ENCODE measurements around the gene RNPEPL1.
A peak's percentile ranks its signal among the peaks of the same experiment; 100 is the strongest.

The RNPEPL1 gene

DNA sequence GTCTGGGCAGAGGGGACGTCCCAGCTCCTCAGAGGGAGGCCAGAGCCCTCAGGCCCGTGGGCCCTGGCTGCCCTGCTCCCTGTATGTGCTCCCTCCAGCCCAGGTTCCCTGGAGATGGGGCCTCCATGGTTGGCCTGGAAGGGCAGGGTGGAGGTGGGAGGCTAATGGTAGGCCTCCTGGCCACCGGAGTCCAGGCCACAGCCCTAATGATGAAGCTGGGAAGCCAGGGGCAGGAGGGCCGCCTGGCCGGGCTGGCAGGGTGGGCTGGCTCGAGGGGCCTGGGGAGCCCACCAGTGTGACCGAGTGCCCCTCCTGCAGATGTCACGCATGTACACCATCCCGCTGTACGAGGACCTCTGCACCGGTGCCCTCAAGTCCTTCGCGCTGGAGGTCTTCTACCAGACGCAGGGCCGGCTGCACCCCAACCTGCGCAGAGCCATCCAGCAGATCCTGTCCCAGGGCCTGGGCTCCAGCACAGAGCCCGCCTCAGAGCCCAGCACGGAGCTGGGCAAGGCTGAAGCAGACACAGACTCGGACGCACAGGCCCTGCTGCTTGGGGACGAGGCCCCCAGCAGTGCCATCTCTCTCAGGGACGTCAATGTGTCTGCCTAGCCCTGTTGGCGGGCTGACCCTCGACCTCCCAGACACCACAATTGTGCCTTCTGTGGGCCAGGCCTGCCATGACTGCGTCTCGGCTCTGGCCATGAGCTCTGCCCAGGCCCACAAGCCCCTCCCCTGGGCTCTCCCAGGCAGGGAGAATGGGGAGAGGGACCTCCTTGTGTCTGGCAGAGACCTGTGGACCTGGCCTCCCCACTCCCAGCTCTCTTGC lies 9.2 kb downstream of the RNPEPL1 start:
- no peak for DNase-seq

DNA sequence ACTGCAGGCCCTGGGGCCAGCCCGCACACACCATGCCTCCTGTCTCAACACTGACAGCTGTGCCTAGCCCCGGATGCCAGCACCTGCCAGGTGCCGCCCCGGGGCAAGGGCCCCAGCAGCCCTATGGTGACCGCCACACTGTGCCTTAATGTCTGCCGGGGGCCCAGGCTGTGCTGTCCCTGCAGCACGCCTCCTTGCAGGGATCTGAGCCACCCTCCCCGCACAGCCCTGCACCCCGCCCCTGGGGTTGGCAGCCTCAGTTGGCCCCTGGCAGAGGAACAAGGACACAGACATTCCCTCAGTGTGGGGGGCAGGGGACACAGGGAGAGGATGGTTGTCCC lies 9.8 kb downstream of the RNPEPL1 start:
- no peak for DNase-seq

DNA sequence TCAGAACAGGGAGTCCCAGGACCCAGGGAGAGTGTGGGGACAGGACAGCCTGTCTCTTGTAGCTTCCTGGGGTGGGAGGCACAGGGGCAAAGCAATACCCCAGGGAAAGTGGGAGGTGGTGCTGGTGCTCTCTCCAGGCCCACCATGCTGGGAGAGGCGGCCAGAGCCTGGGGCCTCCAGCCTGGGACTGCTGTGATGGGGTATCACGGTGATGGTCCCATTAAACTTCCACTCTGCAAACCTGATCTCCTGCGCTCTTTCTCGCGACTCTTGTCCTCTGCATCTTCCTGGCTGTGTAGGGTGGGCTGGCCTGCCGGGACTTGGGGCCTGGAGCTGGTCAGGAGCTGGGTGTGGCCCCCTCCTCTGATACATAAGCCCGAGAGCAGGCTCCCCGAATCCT lies 10.2 kb downstream of the RNPEPL1 start:
- no peak for DNase-seq

DNA sequence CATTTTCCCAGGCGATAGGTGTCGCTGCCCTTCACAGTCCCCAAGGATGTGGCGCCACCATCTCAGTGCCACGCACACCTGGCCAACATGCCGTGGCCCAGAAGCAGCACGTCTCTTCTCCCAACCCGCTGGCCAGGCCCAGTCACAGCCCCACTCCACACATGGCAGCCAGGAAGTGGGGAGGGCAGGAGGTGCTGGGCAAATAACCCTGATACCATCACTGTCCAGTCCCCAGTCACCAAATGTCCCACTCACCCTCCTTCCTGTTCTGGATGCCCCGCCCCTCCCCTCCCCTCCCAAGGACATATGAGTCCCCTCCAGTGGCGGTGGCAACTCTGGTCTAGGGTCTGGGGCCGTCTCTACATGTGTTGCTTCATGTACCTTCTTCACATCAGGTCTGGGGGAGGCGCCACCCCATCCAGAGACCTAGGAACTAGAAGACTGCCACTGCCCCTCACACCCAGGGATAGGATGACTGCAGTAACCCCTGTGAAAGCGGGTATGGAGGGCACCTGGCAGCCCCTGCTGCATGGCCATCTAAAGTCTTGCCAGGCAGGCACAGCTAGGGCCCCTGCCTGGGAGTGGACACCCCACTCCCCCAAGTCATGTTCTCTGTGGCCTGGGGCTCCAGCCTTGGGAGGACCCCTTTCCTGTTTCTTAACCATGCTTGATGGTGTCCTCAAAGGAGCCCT lies 10.9 kb downstream of the RNPEPL1 start:
- no peak for DNase-seq

DNA sequence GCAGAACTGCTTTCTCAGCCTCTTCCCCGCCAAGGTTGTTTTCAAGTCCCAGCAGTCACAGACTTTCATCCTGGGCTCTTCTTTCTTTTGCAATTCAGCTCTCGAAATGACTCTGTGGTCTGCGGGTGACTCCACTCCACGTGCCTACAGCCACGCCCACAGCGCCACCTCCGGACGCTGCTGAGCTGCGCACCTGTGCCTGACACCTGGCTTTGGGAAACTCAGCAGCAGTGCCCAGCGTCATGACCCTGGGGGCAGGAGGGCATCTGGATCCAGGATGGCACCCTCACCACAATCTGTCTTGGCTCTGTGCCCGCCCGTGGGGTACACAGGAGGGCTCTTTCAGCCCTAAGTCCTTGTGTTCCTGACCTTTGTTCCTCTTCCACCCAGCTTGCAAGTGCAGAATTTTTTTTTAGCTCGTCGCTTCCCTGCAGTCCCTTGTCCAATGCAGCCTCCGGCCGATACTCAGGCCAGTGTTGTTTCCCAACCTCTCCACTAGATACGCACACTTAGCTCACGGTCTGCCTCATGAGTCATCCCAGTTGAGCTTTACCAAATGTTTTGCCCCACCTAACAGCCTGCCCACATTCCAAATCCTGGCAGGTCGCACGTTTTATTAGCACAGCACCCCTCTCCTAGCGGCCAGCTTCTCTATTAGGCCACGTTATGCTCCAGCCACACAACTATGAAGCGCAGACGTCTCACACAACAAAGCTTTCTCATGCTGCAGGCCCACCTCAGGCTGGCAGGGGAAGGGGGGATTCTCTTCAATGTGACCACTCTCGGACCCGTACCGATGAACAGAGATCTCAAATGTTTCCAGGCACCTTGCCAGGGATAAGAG lies 11.7 kb downstream of the RNPEPL1 start:
- peak; percentile 34 for DNase-seq

DNA sequence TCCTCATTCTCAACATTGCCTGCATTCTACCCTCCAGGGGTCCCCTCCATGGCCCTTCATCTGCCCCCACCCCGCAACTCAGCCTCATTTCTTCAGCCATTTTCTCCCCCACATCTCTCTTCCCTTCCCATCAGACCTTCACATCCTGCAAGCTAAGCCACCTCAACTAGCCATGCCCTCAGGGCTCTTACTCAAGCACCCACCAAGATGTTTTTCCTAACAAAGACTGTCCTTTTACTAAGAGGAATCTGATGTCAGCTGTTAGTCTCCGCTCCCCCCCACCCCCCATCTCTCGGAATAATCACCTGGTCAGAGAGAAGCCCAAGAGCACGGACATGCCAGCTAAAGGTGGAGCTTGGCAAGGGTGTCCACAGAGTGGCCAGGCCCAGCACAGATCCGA lies 13.5 kb downstream of the RNPEPL1 start:
- no peak for DNase-seq

DNA sequence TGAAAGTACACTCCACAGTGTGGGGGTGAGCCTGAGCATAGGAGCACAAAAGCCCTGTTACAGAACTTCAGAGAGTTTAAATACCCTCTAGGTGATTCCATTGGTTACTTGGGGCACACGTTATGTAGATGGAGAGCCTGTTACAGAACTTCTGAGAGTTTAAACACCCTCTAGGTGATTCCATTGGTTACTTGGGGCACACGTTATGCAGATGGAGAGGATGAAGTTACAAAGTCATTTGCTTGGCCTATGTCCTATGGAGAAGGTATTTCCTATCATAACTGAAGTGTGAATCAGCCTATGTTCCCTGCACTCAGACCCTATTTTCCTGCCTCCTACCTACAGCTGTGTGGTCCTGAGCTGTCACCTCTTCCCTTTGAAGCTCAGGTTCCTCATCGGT lies 14.5 kb downstream of the RNPEPL1 start:
- no peak for DNase-seq

DNA sequence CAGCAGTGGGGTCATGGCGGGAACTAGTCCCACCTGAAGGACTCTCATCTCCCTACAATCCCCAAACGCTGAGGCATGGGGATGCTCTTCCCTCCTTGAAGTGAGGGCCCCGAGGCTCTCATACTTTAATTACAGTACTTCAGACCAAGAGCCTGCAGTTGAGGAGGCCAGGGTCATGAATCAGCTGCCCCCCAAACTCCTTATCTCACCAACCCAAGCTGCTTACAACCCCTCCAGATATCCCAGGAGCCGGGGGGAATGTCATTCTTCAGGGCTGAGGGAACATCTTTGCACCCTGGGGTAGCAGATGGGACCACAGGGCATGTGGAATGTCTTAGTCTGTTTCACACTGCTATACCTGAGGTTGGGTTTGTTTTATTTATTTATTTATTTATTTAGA lies 15.5 kb downstream of the RNPEPL1 start:
- DNase-seq = no peak

DNA sequence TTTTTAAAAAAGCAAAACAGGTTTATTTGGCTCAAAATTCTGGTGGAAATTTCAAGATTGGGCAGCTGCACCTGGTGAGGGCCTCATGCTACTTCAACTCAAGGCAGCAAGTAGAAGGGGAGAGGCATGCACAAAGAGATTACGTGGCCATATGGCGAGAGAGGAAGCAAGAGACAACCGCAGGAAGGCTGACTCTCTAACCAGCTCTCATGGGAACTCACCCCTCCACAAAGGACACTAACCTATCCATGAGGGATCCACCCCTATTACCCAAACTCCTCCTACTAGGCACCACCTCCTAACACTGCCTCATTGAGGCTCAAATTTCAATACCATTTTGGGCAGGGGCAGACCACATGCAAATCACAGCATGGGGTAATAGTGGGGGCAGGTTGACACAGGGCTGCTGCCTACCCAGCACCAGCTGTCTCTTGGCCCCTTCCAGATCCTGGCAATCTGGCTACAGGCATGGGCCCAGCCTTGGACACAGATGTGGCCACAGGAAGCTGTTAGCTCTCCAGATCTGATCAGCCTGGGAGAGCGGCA lies 16.3 kb downstream of the RNPEPL1 start:
- peak; percentile 96 for DNase-seq

DNA sequence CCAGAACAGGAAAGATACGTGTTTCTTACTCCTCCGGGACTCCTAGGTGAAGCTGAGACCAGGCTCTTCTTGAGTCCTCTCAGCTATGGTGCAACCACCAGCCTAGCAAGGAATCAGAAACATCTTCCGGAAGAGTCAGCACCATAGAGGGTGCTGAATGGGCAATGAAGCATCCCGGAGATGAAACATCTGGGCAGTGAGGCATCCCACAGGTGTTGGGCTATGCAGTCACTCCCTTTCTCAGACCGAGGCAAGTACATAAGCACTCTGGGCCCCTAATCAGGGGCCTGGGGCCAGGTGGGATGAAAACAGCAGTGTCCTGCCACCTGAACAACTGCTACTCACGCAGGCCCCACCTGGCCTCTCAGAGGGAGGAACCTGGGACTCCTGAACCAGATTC lies 16.8 kb downstream of the RNPEPL1 start:
- no peak for DNase-seq

DNA sequence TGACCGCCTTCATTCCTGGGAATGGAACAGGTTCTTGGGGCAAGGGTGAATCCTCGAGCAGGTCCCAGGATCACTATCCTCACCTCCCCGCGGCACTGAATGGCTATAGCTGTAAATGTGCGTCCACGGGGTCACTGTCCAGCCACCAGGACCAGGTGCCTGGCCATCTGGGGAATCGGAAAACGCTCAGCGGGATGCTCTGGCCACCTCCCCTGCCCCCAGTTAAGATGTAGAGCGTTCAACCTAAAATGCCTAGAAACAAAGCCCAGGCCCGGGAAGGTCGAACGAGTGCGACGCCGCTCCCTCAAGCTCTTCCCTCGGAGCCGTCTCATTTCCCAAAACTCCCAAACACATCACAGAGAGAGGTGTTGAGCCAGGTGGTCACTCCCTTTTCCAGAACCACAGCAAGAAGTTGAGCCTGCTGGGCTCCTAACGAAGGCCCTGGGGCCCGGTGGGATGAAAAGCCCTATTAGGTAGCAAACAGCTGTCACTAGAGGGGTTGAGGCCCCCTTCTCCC lies 17.5 kb downstream of the RNPEPL1 start:
- DNase-seq = no peak

DNA sequence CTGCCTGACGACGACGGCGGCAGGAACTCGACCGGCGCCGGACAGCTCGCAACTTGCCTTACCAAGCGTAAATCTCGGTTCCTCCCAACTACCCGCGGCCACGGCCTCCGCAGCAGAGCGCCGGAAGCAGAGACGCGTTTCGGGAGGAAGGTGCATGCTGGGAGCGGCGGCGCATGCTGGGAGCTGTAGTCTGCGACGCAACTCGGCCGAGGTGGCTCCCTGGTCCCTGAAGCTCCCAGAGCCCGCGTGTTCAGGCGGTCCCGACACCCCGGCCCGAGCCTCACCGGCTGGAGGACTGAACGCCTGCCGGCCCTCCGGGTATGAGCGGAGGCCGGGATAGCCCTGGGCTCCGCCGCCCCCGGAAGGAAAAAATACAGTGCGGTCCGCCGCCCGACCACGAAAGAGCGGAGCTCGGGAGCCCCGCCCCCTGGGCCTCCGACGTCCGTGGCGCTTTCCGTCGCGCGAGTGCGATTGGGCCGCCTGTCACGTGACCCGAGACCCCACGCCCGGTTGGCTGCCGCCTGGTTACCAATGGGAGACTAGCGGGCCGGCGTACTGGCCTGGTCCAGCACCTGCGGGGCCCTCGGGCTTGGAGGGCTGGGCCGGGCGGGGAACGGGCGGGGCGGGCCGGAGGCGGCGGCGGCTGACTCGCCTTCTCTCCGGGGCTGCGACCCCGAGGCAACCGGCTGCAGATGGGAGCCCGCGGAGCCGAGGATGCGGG lies 18.1 kb downstream of the RNPEPL1 start, which contains the start of gene CAPN10:
CAPN10 (plus strand) TSS at position 537 of the 721 bp plus-strand sequence; CDS start at position 715, 178 bp downstream.
- DNase-seq = peak; percentile 78

DNA sequence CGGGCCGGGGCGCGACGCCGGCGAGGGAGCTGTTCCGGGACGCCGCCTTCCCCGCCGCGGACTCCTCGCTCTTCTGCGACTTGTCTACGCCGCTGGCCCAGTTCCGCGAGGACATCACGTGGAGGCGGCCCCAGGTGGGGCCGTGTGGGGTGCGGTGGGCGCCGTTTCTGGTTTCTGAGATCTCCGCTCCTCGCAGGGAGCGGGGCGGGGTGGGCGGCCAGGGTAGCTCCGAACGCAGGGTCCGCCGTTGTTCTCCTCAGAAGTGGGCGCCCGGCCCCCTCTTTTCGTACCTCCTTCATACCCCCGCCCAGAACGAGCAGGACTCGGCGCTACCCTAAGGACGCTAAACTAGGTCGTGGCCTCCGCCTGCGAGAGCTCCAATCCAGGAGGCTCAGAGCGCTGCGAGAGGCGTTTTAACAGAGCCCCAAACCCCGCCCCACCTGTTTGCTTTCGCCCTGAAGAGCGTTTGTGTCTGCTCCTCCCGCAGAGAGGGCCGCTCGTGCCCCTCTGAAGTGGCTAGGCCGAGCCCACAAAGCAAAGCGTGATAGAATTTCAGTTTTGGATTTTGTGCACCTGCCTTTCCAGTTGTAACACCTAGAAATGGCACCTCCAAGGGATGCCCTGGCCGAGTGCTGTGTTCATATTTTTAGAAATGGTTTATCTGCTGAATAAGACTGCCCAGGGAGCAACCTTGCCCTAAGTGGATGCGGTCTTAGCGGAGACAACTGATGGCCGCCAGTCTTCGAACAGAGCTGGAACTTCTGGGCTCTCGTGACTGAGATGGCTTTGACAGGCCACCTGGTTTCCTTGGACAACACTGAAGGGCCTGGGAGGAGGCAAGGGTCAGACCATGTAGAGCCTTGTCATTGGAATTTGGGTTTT lies 18.9 kb downstream of the RNPEPL1 start:
- no peak for DNase-seq

DNA sequence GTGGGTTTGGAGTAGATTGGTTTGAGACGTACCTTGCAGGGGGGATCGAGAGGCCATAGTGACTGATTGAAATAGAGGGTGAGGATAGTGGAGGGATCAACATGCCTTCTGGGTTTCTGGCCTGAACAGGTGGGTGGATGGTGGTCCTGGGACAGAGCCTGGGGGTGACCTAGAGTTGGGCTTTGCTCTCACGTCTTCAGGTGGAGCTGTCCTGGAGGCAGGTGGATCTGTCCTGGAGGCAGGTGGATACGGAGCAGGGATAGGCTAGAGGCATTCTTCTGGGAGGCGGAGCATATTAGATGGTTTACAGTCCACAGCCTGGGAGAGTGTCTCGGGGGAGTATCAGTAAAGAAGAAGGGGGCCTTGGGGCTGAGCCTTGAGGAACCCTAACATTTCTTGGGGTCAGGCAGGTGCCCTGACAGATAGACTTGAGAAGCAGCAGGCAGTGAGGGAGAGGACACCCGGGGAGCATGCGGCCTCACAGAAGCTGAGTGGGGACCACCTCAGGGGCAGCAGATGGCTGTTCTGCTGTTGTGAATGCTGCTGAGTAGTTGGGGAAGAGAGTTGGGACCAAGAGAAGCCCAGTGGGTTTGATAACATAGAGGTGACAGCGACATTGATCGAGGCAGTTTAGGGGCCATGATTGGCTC lies 19.8 kb downstream of the RNPEPL1 start:
- no peak for DNase-seq

DNA sequence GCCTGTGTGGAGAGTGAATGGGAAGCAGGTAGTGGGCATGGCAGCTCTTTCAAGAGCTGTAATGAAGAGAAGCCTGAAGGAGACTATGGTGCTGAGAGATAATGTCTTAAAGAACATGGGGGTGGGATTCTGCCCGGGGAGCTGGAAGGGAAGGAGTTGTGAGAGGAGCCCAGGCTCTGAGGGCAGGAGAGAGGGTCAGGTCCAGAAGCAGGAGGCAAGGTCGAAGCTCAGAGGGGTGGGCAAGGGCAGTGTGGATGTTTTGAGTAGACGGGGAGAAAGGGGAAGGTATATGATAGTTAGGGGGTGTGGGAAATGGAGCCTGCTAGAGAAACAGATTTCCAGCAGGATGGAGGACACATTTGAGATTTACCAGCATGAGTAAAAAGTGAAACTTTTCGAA lies 20.4 kb downstream of the RNPEPL1 start:
- DNase-seq = no peak

DNA sequence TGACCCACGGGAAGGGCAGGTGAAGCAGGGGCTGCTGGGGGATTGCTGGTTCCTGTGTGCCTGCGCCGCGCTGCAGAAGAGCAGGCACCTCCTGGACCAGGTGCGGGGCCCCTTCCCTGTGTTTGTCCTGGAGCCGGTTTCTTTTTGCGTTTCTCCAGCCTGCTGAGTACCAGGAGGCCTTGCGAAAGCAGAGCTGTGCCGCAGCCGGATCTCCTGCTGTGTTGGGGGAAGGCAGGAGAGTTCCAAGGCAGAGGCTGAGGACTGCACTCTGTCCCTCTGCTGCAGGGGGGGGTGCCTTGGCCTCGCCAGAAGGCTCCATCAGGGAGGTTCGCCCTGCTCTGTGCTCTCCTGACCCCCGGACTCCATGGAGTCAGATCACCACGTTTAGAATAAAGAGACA lies 21.1 kb downstream of the RNPEPL1 start:
- DNase-seq = no peak

DNA sequence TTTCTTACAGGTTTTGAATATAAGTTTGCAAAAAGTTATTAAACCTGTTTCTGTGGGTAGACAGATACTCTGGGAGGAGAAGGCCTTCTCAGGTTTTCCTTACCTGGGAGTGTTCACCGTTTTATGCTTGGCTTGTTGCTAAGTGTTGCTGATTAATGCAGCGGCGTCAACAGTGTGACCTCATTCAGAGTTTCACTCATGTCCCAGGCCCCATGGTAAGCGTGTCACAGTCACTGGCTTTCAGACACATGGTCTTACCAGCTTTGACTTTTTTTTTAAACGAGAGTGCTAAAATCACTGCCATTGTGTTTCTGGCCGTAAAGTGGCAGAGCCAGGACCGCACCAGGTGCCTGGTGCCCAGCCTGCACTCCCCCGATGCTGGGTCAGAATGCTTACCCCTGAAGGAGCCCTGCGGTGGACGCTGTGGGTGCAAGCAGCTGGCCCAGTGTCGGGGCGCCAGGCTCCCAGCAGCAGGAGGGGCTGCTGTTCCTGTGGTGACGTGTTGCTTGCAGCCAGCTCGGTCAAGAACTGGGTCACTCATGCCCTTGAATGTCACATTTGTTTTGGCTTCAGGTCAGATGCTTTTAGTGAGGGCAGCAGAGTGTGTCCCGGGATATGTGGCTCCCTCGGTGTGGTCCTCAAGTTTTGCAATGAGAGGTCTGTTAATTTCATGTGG lies 21.7 kb downstream of the RNPEPL1 start:
- no peak for DNase-seq

DNA sequence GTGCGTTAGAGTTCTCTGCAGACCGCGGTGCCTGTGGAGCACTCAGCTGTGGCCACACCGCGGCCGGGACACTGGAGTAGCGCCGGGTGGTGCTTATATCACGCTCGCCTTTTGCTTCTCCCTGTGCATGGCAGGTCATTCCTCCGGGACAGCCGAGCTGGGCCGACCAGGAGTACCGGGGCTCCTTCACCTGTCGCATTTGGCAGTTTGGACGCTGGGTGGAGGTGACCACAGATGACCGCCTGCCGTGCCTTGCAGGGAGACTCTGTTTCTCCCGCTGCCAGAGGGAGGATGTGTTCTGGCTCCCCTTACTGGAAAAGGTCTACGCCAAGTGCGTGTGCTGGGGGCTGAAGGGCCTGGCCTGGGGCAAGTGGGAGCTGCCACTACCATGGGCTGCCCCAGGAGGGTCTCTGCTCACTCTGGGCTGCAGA lies 22.4 kb downstream of the RNPEPL1 start:
- DNase-seq = no peak

DNA sequence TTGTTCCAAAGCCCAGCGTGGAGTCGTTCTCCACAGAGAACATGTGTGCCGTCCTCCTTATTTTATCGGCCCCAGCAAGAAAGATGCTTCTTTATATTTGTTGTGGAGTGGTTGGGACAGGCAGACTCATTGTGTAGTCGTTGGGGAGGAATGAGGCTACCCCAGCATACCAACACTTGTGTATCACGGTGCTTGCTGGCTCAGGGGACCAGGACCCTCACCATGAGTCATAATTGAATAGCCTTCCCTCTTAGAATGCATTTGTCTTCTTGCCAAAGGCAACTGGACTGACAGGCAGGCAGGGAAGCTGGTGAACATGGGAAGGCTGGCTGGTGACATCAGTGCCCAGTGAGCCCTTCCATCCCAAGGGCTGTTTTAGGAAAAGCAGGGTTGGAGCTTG lies 22.9 kb downstream of the RNPEPL1 start:
- DNase-seq = no peak

DNA sequence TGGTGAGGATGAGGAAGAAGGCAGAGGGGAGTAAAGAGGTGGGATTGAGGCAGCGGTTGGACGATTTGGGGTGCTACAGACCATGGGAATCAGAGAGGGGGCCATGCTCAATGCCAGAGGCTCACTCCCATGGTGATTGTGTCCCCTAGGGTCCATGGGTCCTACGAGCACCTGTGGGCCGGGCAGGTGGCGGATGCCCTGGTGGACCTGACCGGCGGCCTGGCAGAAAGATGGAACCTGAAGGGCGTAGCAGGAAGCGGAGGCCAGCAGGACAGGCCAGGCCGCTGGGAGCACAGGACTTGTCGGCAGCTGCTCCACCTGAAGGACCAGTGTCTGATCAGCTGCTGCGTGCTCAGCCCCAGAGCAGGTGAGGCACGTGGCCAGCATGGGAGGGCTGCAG lies 23.5 kb downstream of the RNPEPL1 start:
- no peak for DNase-seq
